Fibroblast of lung (primary cell): Measurements from ENCODE around the gene SPTB. TPM values are rescaled to one million over a fixed set of nuclear protein-coding genes. Genes with fewer than 3 reads are reported as not detected.

Source experiments
- DNase-seq, 2 donors: peaks; one replicate each; pipeline versions ENCODE4 v3.0.0 to v3.0.0-alpha.2; 2010; ENCODE audit warnings: low read depth in 2 of 2
- H2AFZ ChIP-seq: 2 replicates; pipeline ENCODE4 v1.5.1; 2012; ENCODE audit warnings: low read length, control low read depth, inconsistent platforms
- H3K27ac ChIP-seq: 2 replicates; pipeline ENCODE4 v1.5.1; 2011; ENCODE audit warnings: low read length, control low read depth; ENCODE audit not compliant: insufficient read depth
- H3K27me3 ChIP-seq: 2 replicates; pipeline ENCODE4 v1.5.1; 2011; ENCODE audit warnings: mild to moderate bottlenecking, low read length; ENCODE audit not compliant: control insufficient read depth, insufficient read depth
- H3K36me3 ChIP-seq: 2 replicates; pipeline ENCODE4 v1.5.1; 2011; ENCODE audit warnings: low read length; ENCODE audit not compliant: control insufficient read depth, insufficient read depth
- H3K4me1 ChIP-seq: 2 replicates; pipeline ENCODE4 v1.5.1; 2011; ENCODE audit warnings: low read length; ENCODE audit not compliant: control insufficient read depth, insufficient read depth; ENCODE audit errors: extremely low read depth
- H3K4me2 ChIP-seq: 2 replicates; pipeline ENCODE4 v1.5.1; 2011; ENCODE audit warnings: low read length, control low read depth; ENCODE audit not compliant: insufficient read depth; ENCODE audit errors: extremely low read depth
- H3K4me3 ChIP-seq, 4 experiments: fragments of 200-600 bp in 1 of 4; sonication (generic) in 1 of 4; replicated peaks in 1 of 4; 2 replicates each; pipeline ENCODE4 v1.5.1; 2011 to 2016; ENCODE audit warnings: low read length in 4 of 4, low read depth in 3 of 4, mild to moderate bottlenecking in 3 of 4, control low read depth in 2 of 4, inconsistent platforms in 1 of 4, mixed read lengths in 1 of 4; ENCODE audit not compliant: insufficient read depth in 1 of 4; ENCODE audit errors: control extremely low read depth in 1 of 4
- H3K79me2 ChIP-seq: 2 replicates; pipeline ENCODE4 v1.5.1; 2012; ENCODE audit warnings: mild to moderate bottlenecking, low read length, inconsistent platforms; ENCODE audit not compliant: control insufficient read depth, insufficient read depth
- H3K9ac ChIP-seq: 2 replicates; pipeline ENCODE4 v1.5.1; 2011; ENCODE audit warnings: mild to moderate bottlenecking, low read length, control low read depth; ENCODE audit not compliant: insufficient read depth
- H3K9me3 ChIP-seq: 2 replicates; pipeline ENCODE4 v1.5.1; 2012; ENCODE audit warnings: low read depth, low read length; ENCODE audit not compliant: control insufficient read depth, insufficient read depth
- H4K20me1 ChIP-seq: 2 replicates; pipeline ENCODE4 v1.5.1; 2011; ENCODE audit warnings: low read length; ENCODE audit not compliant: control insufficient read depth, insufficient read depth; ENCODE audit errors: extremely low read depth
- CTCF ChIP-seq, 2 donors: IDR thresholded peaks in 1 of 2; conservative IDR thresholded peaks in 1 of 2; 1 replicate in 1 of 2; 2 replicates in 1 of 2; pipeline ENCODE4 v1.5.1; 2011 to 2012; ENCODE audit warnings: low read length in 2 of 2, control low read depth in 1 of 2, inconsistent platforms in 1 of 2, low read depth in 1 of 2, mild to moderate bottlenecking in 1 of 2
- EZH2 ChIP-seq: IDR thresholded peaks from 2 replicates; pipeline ENCODE4 v1.5.1; 2012; ENCODE audit warnings: low read length, control low read depth, mild to moderate bottlenecking; ENCODE audit errors: missing control alignments
- polyA plus RNA-seq, 2 donors: library from polyadenylated mRNA; depleted of rRNA in 1 of 2; stranded (reverse) in 1 of 2; unstranded in 1 of 2; fragments of >200 nt; gene quantifications; 2 replicates each; pipeline ENCODE4 v1.2.1, GENCODE V29; 2011 to 2012; ENCODE audit warnings: missing spikeins in 1 of 2
- total RNA-seq: library from RNA; depleted of rRNA; stranded (reverse); fragments of >200 nt; gene quantifications from 2 replicates; pipeline ENCODE4 v1.2.1, GENCODE V29; 2014

The SPTB gene
- total and polyA plus RNA-seq, 2 donors (not counting 1 experiment from before 2014, with no cell fraction given) = not detected

GRCh38 chr14:64801800-64802199 is 77.9 kb downstream of the SPTB start:
- H3K27me3 ChIP-seq = no peaks in the 10 kb centered on the region
- DNase-seq = no peak
- no peak overlapping the region for H3K27ac ChIP-seq
- peaks cover 6% of the 10 kb centered on the region for H3K4me1 ChIP-seq
- no peak overlapping the region for H2AFZ ChIP-seq
- H3K9me3 ChIP-seq = no peaks in the 10 kb centered on the region
- no peak overlapping the region for H3K9ac ChIP-seq
- no peak overlapping the region for H3K4me2 ChIP-seq
- no peaks in the 10 kb centered on the region for H4K20me1 ChIP-seq
- TF ChIP-seq EZH2 (no peak), CTCF (conservative IDR thresholded peaks at IDR 0.05 in 1 of 2, IDR thresholded peaks at IDR 0.05 in 1 of 2; ENCODE audit: low read depth in 1 of 2, low read length in 2 of 2) (peak in 1 of 2 donors; percentile 39)
- no peaks in the 10 kb centered on the region for H3K79me2 ChIP-seq
- no peaks in the 10 kb centered on the region for H3K36me3 ChIP-seq
- H3K4me3 ChIP-seq = no peak overlapping the region

- Histone ChIP-seq H4K20me1 (no peaks in the 10 kb centered on the region), H3K4me2 (no peak overlapping the region), H3K36me3 (no peaks in the 10 kb centered on the region), H3K4me3 (no peak overlapping the region), H2AFZ (no peak overlapping the region), H3K27me3 (no peaks in the 10 kb centered on the region), H3K27ac (no peak overlapping the region), H3K9me3 (no peaks in the 10 kb centered on the region), H3K4me1 (no peaks in the 10 kb centered on the region), H3K9ac (no peak overlapping the region), H3K79me2 (no peaks in the 10 kb centered on the region)
- TF ChIP-seq EZH2 (no peak), CTCF (conservative IDR thresholded peaks at IDR 0.05 in 1 of 2, IDR thresholded peaks at IDR 0.05 in 1 of 2; ENCODE audit: low read depth in 1 of 2, low read length in 2 of 2) (no peak)
- no peak for DNase-seq
These were observed 78.7 kb downstream of the SPTB start for GRCh38 chr14:64801046-64801445.

- no peaks in the 10 kb centered on the region for H3K4me1 ChIP-seq
- peak; percentile 20 to 36 for DNase-seq
- peaks cover 3% of the 10 kb centered on the region for H3K27me3 ChIP-seq
- H3K4me2 ChIP-seq = no peak overlapping the region
- H3K36me3 ChIP-seq = no peaks in the 10 kb centered on the region
- no peak overlapping the region for H2AFZ ChIP-seq
- H4K20me1 ChIP-seq = no peaks in the 10 kb centered on the region
- no peak overlapping the region for H3K4me3 ChIP-seq
- H3K9ac ChIP-seq = no peak overlapping the region
- TF ChIP-seq EZH2 (no peak), CTCF (conservative IDR thresholded peaks at IDR 0.05 in 1 of 2, IDR thresholded peaks at IDR 0.05 in 1 of 2; ENCODE audit: low read depth in 1 of 2, low read length in 2 of 2) (peak; percentile 27 to 47)
- no peaks in the 10 kb centered on the region for H3K79me2 ChIP-seq
- H3K27ac ChIP-seq = no peak overlapping the region
- no peaks in the 10 kb centered on the region for H3K9me3 ChIP-seq
These were observed 79.7 kb downstream of the SPTB start for GRCh38 chr14:64800000-64800399.
